ENCODE measurements around the gene KDM5B. TPM values are rescaled to one million over a fixed set of nuclear protein-coding genes. Genes with fewer than 3 reads are reported as not detected.

The KDM5B gene
- total RNA-seq, 1 experiment from 2014 or later, result 83.6 TPM

DNA sequence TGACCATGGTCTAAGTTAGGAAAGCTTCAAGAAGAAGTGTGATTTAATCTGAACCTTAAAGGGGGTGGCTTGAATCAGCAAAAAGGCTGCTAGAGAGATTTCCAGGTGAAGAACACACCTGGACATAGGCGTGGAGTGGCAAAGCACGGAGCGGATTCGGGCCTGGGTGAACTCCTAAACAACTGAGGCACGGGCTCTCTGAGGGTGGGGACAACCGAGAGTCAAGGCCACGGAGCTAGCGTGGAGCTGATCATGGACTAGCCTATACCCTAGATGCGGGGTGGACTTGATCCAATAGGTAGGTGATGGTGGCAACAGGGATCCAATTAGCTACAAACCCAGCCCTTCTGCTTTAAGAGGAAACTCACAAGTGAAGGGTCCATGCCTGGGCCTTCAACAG is 125.7 kb downstream of the KDM5B start:
- Histone ChIP-seq H3K9me3 (ENCODE audit: control insufficient read depth, insufficient read depth, low read depth, low read length) (0 out of 2 replicates have a peak, but pooled peaks cover 3% of the 10 kb centered on the region), H3K36me3 (ENCODE audit: control insufficient read depth, insufficient read depth, low read length) (no peaks in the 10 kb centered on the region), H3K4me3 (ENCODE audit: low read depth in 2 of 2, low read length in 2 of 2) (no peak overlapping the region), H3K27me3 (ENCODE audit: control insufficient read depth, insufficient read depth, low read length) (peaks cover 6% of the 10 kb centered on the region; the same call in 1 of the 2 replicates), H3K4me1 (ENCODE audit: control insufficient read depth, insufficient read depth, low read length) (no peaks in the 10 kb centered on the region), H3K27ac (ENCODE audit: low read length) (no peak overlapping the region)
- ChIA-PET POLR2A (no interaction called here), CTCF (no interaction called here)
- ATAC-seq (no peak), DNase-seq (ENCODE audit: low read depth, low spot score) (no peak)
- in situ Hi-C loops (cut with HindIII; ENCODE audit: low pct_unique_long_range_greater_than_20kb, low sequenced_read_pairs) (no loop called here), intact Hi-C loops (cut with micrococcal nuclease; ENCODE audit: unreplicated experiment) (no loop called here)
- no TSS peak for BruUV-seq (replicated peaks)
- TF ChIP-seq POLR2AphosphoS5 (IDR thresholded peaks at IDR 0.05; ENCODE audit: low read depth, low read length), result no peak
- TF ChIP-seq, protein P1, sequence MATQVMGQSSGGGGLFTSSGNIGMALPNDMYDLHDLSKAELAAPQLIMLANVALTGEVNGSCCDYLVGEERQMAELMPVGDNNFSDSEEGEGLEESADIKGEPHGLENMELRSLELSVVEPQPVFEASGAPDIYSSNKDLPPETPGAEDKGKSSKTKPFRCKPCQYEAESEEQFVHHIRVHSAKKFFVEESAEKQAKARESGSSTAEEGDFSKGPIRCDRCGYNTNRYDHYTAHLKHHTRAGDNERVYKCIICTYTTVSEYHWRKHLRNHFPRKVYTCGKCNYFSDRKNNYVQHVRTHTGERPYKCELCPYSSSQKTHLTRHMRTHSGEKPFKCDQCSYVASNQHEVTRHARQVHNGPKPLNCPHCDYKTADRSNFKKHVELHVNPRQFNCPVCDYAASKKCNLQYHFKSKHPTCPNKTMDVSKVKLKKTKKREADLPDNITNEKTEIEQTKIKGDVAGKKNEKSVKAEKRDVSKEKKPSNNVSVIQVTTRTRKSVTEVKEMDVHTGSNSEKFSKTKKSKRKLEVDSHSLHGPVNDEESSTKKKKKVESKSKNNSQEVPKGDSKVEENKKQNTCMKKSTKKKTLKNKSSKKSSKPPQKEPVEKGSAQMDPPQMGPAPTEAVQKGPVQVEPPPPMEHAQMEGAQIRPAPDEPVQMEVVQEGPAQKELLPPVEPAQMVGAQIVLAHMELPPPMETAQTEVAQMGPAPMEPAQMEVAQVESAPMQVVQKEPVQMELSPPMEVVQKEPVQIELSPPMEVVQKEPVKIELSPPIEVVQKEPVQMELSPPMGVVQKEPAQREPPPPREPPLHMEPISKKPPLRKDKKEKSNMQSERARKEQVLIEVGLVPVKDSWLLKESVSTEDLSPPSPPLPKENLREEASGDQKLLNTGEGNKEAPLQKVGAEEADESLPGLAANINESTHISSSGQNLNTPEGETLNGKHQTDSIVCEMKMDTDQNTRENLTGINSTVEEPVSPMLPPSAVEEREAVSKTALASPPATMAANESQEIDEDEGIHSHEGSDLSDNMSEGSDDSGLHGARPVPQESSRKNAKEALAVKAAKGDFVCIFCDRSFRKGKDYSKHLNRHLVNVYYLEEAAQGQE (IDR thresholded peaks at IDR 0.05; ENCODE audit: insufficient read depth in 1 of 2, low read depth in 2 of 2, low read length in 1 of 2), result no peak
- TF ChIP-seq, protein P2, sequence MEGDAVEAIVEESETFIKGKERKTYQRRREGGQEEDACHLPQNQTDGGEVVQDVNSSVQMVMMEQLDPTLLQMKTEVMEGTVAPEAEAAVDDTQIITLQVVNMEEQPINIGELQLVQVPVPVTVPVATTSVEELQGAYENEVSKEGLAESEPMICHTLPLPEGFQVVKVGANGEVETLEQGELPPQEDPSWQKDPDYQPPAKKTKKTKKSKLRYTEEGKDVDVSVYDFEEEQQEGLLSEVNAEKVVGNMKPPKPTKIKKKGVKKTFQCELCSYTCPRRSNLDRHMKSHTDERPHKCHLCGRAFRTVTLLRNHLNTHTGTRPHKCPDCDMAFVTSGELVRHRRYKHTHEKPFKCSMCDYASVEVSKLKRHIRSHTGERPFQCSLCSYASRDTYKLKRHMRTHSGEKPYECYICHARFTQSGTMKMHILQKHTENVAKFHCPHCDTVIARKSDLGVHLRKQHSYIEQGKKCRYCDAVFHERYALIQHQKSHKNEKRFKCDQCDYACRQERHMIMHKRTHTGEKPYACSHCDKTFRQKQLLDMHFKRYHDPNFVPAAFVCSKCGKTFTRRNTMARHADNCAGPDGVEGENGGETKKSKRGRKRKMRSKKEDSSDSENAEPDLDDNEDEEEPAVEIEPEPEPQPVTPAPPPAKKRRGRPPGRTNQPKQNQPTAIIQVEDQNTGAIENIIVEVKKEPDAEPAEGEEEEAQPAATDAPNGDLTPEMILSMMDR (IDR thresholded peaks at IDR 0.05), result no peak
- no peak for TF ChIP-seq TCF7L2 (IDR thresholded peaks at IDR 0.05; ENCODE audit: low read depth, low read length)
- no peak for TF ChIP-seq SIN3A (IDR thresholded peaks at IDR 0.05; ENCODE audit: borderline replicate concordance, insufficient read depth, low read depth, low read length)

DNA sequence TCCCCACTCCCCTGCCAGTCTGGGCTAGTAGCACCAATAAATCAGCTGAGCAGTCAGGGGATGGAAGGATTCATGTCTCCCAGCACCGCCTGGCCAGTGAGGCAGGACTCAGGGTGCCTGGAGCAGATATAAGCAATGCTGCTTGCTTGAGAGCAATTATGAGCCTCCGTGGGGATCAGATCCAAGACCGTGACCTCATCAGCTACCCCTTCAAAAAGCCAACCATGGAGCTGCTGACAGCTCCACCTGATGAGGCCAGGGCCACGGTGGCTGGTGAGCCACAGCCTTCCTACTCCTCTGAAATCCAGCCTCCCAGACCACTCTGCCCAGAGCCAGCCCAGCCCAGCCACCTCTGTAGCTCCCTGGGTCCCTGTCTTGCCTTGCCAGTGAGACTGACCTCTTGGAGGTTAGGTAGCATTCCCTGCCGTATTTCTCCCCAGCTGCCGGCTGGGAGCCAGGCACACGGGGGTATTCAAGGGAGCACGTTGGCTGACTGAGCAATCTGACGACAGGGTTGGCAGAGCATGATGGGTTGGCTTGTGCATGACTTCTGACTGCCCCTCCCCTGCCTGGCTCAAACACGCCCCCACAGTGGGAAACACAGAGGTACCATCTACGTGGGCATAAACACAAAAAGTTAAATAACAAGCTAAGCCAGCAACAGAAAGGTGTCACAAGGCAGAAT is 126.3 kb downstream of the KDM5B start:
- no TSS peak for BruUV-seq (replicated peaks)
- peaks cover 9% of the 10 kb centered on the region for H3K27me3 ChIP-seq (ENCODE audit: control insufficient read depth, insufficient read depth, low read length)
- no peak overlapping the region for H3K27ac ChIP-seq (ENCODE audit: low read length)
- no peak for DNase-seq (ENCODE audit: low read depth, low spot score)
- TF ChIP-seq, protein P2 (IDR thresholded peaks at IDR 0.05), result no peak
- TF ChIP-seq POLR2AphosphoS5 (IDR thresholded peaks at IDR 0.05; ENCODE audit: low read depth, low read length) (no peak), SIN3A (IDR thresholded peaks at IDR 0.05; ENCODE audit: borderline replicate concordance, insufficient read depth, low read depth, low read length) (no peak), TCF7L2 (IDR thresholded peaks at IDR 0.05; ENCODE audit: low read depth, low read length) (no peak)
- TF ChIP-seq, protein P1 (IDR thresholded peaks at IDR 0.05; ENCODE audit: insufficient read depth in 1 of 2, low read depth in 2 of 2, low read length in 1 of 2), result no peak
- CTCF ChIA-PET, result no interaction called here
- no peaks in the 10 kb centered on the region for H3K4me1 ChIP-seq (ENCODE audit: control insufficient read depth, insufficient read depth, low read length)
- in situ Hi-C loops (cut with HindIII; ENCODE audit: low pct_unique_long_range_greater_than_20kb, low sequenced_read_pairs), result no loop called here
- intact Hi-C loops (cut with micrococcal nuclease; ENCODE audit: unreplicated experiment), result no loop called here
- POLR2A ChIA-PET, result no interaction called here
- 0 out of 2 replicates have a peak, but pooled peaks cover 7% of the 10 kb centered on the region for H3K9me3 ChIP-seq (ENCODE audit: control insufficient read depth, insufficient read depth, low read depth, low read length)
- no peak for ATAC-seq
- no peak overlapping the region for H3K4me3 ChIP-seq (ENCODE audit: low read depth in 2 of 2, low read length in 2 of 2)
- no peaks in the 10 kb centered on the region for H3K36me3 ChIP-seq (ENCODE audit: control insufficient read depth, insufficient read depth, low read length)

Measured in Panc1 (cell line).